ENCODE measurements around the gene PTGDR.

DNA sequence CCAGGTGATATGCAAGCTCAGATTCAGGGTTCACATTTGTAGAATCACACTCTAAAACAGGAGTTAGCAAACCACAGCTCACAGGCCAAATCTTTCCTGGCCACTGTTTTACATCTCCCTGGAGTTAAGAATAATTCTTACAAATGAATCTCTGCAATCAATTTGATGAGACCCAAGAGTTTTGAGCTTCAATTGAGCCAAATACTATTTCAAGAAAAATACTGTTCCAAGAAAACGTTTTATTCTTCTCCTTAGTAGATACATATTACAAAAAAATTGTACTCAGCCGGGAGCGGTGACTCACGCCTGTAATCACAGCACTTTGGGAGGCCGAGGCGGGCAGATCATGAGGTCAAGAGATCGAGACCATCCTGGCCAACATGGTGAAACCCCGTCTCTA, 2.5 kb downstream of the PTGDR start:
- TF ChIP-seq, protein P1, sequence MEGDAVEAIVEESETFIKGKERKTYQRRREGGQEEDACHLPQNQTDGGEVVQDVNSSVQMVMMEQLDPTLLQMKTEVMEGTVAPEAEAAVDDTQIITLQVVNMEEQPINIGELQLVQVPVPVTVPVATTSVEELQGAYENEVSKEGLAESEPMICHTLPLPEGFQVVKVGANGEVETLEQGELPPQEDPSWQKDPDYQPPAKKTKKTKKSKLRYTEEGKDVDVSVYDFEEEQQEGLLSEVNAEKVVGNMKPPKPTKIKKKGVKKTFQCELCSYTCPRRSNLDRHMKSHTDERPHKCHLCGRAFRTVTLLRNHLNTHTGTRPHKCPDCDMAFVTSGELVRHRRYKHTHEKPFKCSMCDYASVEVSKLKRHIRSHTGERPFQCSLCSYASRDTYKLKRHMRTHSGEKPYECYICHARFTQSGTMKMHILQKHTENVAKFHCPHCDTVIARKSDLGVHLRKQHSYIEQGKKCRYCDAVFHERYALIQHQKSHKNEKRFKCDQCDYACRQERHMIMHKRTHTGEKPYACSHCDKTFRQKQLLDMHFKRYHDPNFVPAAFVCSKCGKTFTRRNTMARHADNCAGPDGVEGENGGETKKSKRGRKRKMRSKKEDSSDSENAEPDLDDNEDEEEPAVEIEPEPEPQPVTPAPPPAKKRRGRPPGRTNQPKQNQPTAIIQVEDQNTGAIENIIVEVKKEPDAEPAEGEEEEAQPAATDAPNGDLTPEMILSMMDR (conservative IDR thresholded peaks at IDR 0.05), result no peak
- TF ChIP-seq EZH2 (IDR thresholded peaks at IDR 0.05; ENCODE audit: low read depth), result no peak

Data from PC-9 (cell line).